Measurements from ENCODE around the gene ZNRF3. TPM values are rescaled to one million over a fixed set of nuclear protein-coding genes. Genes with fewer than 3 reads are reported as not detected.

The ZNRF3 gene
- 5.9 and 7.2 TPM in 2 replicates for total RNA-seq

DNA sequence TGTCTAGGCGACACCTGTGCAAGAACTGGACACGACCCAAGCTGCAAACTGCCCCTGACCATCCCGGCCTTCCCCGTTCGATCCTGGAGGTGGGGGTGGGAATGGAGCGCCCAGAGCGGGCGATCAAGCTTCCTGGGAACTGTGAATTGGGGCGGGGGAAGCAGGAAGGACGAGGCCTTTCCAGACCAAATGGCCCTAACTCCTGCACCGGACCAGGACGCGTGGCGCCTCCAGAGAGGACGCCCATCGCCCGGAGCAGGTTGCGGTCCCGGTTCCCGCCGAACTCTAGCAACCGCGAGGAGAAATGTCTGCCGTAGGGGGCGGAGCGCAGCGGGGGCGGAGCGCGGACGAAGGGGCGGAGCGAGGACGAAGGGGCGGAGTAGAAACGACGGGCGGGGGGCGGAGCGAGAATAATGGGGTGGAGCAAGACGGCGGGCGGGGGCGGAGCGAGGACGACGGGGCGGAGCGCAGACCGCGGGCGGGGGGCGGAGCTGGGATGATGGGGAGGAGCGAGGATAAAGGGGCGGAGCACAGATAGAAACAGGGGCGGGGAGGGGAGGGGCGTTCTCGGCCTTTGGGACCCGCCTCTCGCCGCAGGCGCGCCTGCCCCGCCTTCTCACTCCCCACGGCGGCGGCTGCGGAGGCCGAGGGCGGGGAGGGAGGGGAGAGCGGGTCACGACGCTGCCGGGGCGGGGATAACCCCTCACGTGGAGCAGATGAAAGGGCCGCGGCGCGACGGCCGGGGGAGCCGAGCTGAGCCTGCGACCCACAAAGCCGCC lies at the start of gene ZNRF3:
Gene ZNRF3, plus strand, starts transcription at position 695 of the 779 bp plus-strand sequence. CDS start 195 bp downstream, outside the sequence.

DNA sequence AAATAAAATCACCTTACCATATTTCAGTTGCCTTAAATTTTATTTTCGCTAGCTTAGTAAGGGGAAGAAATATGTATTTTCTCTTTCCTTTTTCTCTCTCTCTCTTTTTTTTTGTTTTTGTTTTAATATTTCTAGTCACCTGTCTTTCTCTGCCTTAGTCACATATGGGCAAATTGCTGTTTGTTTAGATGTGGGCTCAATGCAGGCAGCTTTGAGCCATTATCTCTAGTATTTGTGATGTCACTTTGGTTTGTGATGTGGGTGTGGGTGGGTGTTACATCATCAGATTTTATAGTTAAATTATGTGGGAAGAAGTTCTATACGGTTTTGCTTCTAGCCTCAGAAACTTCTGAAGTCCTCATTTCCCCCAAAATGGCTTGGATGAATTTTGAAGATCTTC lies 178.4 kb downstream of the ZNRF3 start, which contains the start of gene C22orf31:
Gene C22orf31, minus strand, starts transcription at position 59 of the 400 bp plus-strand sequence. Its CDS starts 39 bp downstream, at position 20.

DNA sequence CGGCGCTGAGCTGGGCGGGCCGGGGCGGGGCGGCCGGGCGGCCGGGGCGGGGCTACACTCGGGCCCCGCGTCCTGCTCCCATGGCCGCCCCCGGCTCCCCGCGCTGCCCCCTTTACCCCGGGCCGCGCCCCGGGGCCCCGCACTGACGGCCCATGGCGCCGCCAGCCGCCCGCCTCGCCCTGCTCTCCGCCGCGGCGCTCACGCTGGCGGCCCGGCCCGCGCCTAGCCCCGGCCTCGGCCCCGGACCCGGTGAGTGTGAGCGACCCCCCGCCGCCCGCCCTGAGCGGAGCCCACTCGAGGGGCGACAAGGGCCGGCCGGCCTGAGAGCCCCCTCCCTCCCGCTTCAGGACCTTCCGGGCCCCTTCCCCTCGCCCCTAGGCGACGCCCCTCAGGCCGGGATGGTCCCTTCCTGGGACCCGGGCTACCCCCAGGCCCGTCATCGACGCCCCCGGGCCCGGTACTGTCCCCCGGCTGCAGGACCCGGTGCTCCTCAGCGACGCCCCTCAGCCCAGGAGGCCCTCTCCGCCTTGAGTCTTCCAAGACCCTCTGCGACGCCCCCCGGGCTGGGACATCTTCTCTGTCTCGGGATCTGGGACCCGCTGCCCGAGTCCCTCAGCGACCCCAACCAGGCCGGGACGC lies 189.7 kb downstream of the ZNRF3 start, which contains the start of gene KREMEN1:
Gene KREMEN1, plus strand, starts transcription at position 57 of the 639 bp plus-strand sequence. Its CDS starts 96 bp downstream, at position 153.

Small RNAs within 50 kb of the gene (small RNA-seq; reads per million reads assigned to genes)
- not detected for gene Z93930.1

Other genes with a start within 250 kb of the ZNRF3 start
- 29.1 and 39.7 TPM in 2 replicates for gene TTC28, start 203.7 kb upstream of the ZNRF3 start, total RNA-seq
- 12.5 and 20.9 TPM in 2 replicates for gene CHEK2, start 141.8 kb upstream of the ZNRF3 start, total RNA-seq
- gene HSCB, start 141.5 kb upstream of the ZNRF3 start, total RNA-seq, result 13.6 and 17.0 TPM in 2 replicates
- 19.9 and 24.5 TPM in 2 replicates for gene CCDC117, start 110.9 kb upstream of the ZNRF3 start, total RNA-seq
- gene XBP1, start 83.0 kb upstream of the ZNRF3 start, total RNA-seq, result 102 and 108 TPM in 2 replicates
- gene C22orf31, start 178.3 kb downstream of the ZNRF3 start, total RNA-seq, result not detected in 2 replicates
- gene KREMEN1, start 189.5 kb downstream of the ZNRF3 start, total RNA-seq, result 0.65 and 0.67 TPM in 2 replicates

Measured in vein endothelial cell (primary cell).